Neural progenitor cell (in vitro differentiated cells): ENCODE data around the gene FBXL4. TPM values are rescaled to one million over a fixed set of nuclear protein-coding genes. Genes with fewer than 3 reads are reported as not detected.

ENCODE experiments used
- DNase-seq: peaks from one replicate; pipeline ENCODE4 v3.0.0-alpha.2; 2016; ENCODE audit warnings: low spot score
- H2AFZ ChIP-seq: fragments of 200-600 bp; sonication (generic); replicated peaks from 2 replicates; pipeline ENCODE4 v1.6.1; 2016; ENCODE audit warnings: antibody characterized with exemption
- H3F3A ChIP-seq: fragments of 200-600 bp; sonication (generic); 2 replicates; pipeline ENCODE4 v1.6.1; 2016; ENCODE audit warnings: antibody characterized with exemption, low read depth
- H3K27ac ChIP-seq: fragments of 200-600 bp; sonication (generic); 2 replicates; pipeline ENCODE4 v1.5.1; 2016; ENCODE audit warnings: mild to moderate bottlenecking
- H3K27me3 ChIP-seq: fragments of 200-600 bp; sonication (generic); 2 replicates; pipeline ENCODE4 v1.6.1; 2016; ENCODE audit warnings: mild to moderate bottlenecking, moderate library complexity
- H3K36me3 ChIP-seq: fragments of 200-600 bp; sonication (generic); 2 replicates; pipeline ENCODE4 v1.5.1; 2016
- H3K4me1 ChIP-seq: fragments of 200-600 bp; sonication (generic); 2 replicates; pipeline ENCODE4 v1.6.1; 2016; ENCODE audit warnings: mixed run types
- H3K4me2 ChIP-seq: fragments of 200-600 bp; sonication (generic); 2 replicates; pipeline ENCODE4 v1.6.1; 2016
- H3K4me3 ChIP-seq: fragments of 200-600 bp; sonication (generic); 2 replicates; pipeline ENCODE4 v1.5.1; 2016
- H3K79me2 ChIP-seq: fragments of 200-600 bp; sonication (generic); 2 replicates; pipeline ENCODE4 v1.6.1; 2016; ENCODE audit warnings: low read depth
- H3K9ac ChIP-seq: fragments of 200-600 bp; sonication (generic); 2 replicates; pipeline ENCODE4 v1.6.1; 2016
- H3K9me3 ChIP-seq: fragments of 200-600 bp; sonication (generic); 2 replicates; pipeline ENCODE4 v1.5.1; 2016; ENCODE audit warnings: low read depth
- H4K20me1 ChIP-seq: fragments of 200-600 bp; sonication (generic); 2 replicates; pipeline ENCODE4 v1.6.1; 2016; ENCODE audit warnings: low read depth
- H3K27ac Mint-ChIP-seq: 3 replicates; pipeline ENCODE4 v1.8.0; 2021; ENCODE audit warnings: mixed read lengths
- H3K27me3 Mint-ChIP-seq: 2 replicates; pipeline ENCODE4 v1.8.0; 2022; ENCODE audit warnings: low read depth, mild to moderate bottlenecking, inconsistent platforms, moderate library complexity, mixed read lengths; ENCODE audit not compliant: insufficient read depth
- H3K36me3 Mint-ChIP-seq: 3 replicates; pipeline ENCODE4 v1.8.0; 2021; ENCODE audit warnings: mixed read lengths
- H3K4me1 Mint-ChIP-seq: 3 replicates; pipeline ENCODE4 v1.8.0; 2021; ENCODE audit warnings: mixed read lengths
- H3K4me3 Mint-ChIP-seq: 3 replicates; pipeline ENCODE4 v1.8.0; 2021; ENCODE audit warnings: mild to moderate bottlenecking, moderate library complexity, mixed read lengths
- H3K9me3 Mint-ChIP-seq: 3 replicates; pipeline ENCODE4 v1.8.0; 2020; ENCODE audit warnings: mixed read lengths
- CTCF ChIP-seq: fragments of 200-600 bp; sonication (generic); IDR thresholded peaks from 2 replicates; pipeline ENCODE4 v1.5.1; 2017; ENCODE audit warnings: antibody characterized with exemption, mild to moderate bottlenecking
- EZH2 ChIP-seq: fragments of 200-600 bp; sonication (generic); IDR thresholded peaks from 2 replicates; pipeline ENCODE4 v1.6.1; 2017; ENCODE audit warnings: antibody characterized with exemption, mild to moderate bottlenecking, moderate library complexity
- EZH2phosphoT487 ChIP-seq: fragments of 200-600 bp; sonication (generic); IDR thresholded peaks from 2 replicates; pipeline ENCODE4 v1.6.1; 2017; ENCODE audit warnings: antibody characterized with exemption
- total RNA-seq: library from RNA; depleted of rRNA; stranded (reverse); fragments of >200 nt; gene quantifications from 2 replicates; pipeline ENCODE4 v1.2.3, GENCODE V29; 2015; ENCODE audit warnings: low replicate concordance

Gene FBXL4
- total RNA-seq, 1 donor from 2014 or later = 18.3 TPM

DNA sequence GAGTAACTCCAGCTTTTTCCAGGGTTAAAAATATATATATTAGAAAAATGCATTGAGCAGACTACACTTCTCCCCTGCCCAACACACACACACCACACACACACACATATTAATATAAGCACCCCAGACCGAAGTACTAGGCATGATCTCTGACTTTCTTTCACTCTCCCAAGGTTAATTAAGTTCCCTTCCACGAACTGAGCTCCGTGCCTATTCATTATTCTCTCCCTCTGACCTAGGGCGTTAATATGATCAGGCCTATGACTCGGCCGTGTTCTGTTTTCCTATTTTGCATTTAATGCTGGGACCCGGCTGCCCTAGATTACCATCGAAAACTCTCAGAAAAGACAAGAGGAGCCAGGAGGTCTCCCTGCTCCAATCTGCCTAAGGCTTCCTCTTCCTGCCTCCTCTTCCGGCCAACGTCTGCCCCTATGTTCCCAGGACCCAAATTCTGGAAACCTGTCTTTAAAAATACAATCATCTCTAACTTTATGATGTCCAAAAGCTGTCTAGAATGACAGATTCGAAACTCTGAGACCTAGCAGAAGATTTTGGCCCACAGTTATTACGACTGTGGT is 119.4 kb downstream of the FBXL4 start:
- Histone ChIP-seq H3K9ac (no peak overlapping the region), H3F3A (peaks cover 61% of the 10 kb centered on the region), H4K20me1 (peaks cover 34% of the 10 kb centered on the region), H3K4me3 (peak overlapping the region; percentile 49), H3K9me3 (no peaks in the 10 kb centered on the region), H3K27ac (no peak overlapping the region), H3K4me2 (peak overlapping the region; percentile 86), H3K4me1 (peaks cover 68% of the 10 kb centered on the region), H2AFZ (no peak overlapping the region), H3K27me3 (peaks cover 100% of the 10 kb centered on the region), H3K79me2 (no peaks in the 10 kb centered on the region), H3K36me3 (no peaks in the 10 kb centered on the region)
- peak; percentile 30 for DNase-seq
- Mint-ChIP-seq H3K4me3 (peak overlapping the region; percentile 98), H3K36me3 (no peaks in the 10 kb centered on the region), H3K27ac (peak overlapping the region; percentile 99), H3K9me3 (no peaks in the 10 kb centered on the region), H3K4me1 (peaks cover 70% of the 10 kb centered on the region), H3K27me3 (peaks cover 4% of the 10 kb centered on the region)
- TF ChIP-seq EZH2phosphoT487 (no peak), EZH2 (no peak), CTCF (no peak)

DNA sequence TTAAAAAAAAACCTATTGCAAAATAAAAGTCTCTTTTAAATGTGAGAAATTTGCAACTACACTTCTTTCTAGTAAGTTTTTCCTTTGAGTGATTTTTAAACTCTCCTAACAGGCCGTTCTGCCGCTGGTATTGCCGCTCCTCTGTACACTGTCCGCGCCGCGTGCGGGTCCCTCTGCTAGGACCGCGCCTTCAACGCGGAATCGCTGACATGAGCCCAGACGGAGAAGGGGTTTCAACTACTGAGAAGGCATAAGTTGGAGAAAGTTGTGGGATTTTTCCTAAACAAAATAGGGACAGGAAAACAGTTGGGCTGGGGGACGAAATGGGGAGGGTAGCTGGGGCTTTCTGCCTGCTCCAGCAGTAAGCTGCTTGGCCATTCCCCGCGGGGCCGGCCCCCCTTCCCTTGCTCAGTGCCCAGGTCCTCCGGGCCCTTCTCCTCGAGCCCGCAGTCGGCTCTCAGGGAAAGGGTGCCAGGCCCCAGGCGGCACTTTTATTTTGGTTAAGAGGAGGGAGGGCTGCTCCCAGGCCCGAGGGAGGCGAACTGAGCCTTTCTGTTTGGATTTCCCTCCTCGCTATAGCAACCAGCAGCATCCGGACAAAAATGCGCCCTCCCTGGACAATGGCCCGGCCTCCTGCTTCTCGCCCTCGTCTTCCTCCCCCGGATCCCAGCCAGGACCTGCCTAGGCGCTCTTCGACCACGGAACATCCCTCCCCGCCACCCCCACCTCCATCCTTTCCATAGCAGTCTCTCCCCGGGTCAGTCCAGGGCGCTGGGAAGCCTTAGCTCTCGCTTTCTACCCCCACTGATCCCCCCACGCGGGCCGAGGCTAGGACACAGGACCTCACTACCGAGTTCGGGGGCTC is 120.2 kb downstream of the FBXL4 start:
- Histone ChIP-seq H3K36me3 (no peaks in the 10 kb centered on the region), H3K27ac (no peak overlapping the region), H3K4me3 (peak overlapping the region; percentile 49), H4K20me1 (peaks cover 34% of the 10 kb centered on the region), H3K9me3 (no peaks in the 10 kb centered on the region), H3K79me2 (no peaks in the 10 kb centered on the region), H3K9ac (no peak overlapping the region), H2AFZ (peak overlapping the region; percentile 70), H3K4me1 (peaks cover 68% of the 10 kb centered on the region), H3F3A (peaks cover 54% of the 10 kb centered on the region), H3K27me3 (peaks cover 100% of the 10 kb centered on the region), H3K4me2 (peak overlapping the region; percentile 86)
- no peak for TF ChIP-seq CTCF
- TF ChIP-seq EZH2 = peak; percentile 92
- peak; percentile 84 for TF ChIP-seq EZH2phosphoT487
- Mint-ChIP-seq H3K4me1 (peaks cover 67% of the 10 kb centered on the region), H3K4me3 (peak overlapping the region; percentile 98), H3K36me3 (no peaks in the 10 kb centered on the region), H3K27me3 (peaks cover 4% of the 10 kb centered on the region), H3K27ac (peak overlapping the region; percentile 100), H3K9me3 (no peaks in the 10 kb centered on the region)
- peak; percentile 76 for DNase-seq

GRCh38 chr6:98825600-98826230 is 122.0 kb downstream of the FBXL4 start:
- Mint-ChIP-seq H3K4me1 (peaks cover 58% of the 10 kb centered on the region), H3K4me3 (peak overlapping the region; percentile 98), H3K9me3 (no peaks in the 10 kb centered on the region), H3K27ac (peak overlapping the region; percentile 100), H3K27me3 (peaks cover 5% of the 10 kb centered on the region), H3K36me3 (no peaks in the 10 kb centered on the region)
- H3K36me3 ChIP-seq = no peaks in the 10 kb centered on the region
- H3K27ac ChIP-seq = no peak overlapping the region
- no peaks in the 10 kb centered on the region for H3K9me3 ChIP-seq
- peak overlapping the region; percentile 98 for H3K4me2 ChIP-seq
- peak; percentile 32 for DNase-seq
- peaks cover 52% of the 10 kb centered on the region for H3K4me1 ChIP-seq
- no peaks in the 10 kb centered on the region for H3K79me2 ChIP-seq
- TF ChIP-seq EZH2phosphoT487 (peak; percentile 68), CTCF (no peak), EZH2 (peak; percentile 47)
- H3K27me3 ChIP-seq = peaks cover 100% of the 10 kb centered on the region
- peak overlapping the region; percentile 69 for H3K4me3 ChIP-seq
- H3F3A ChIP-seq = peaks cover 48% of the 10 kb centered on the region
- H2AFZ ChIP-seq = no peak overlapping the region
- H4K20me1 ChIP-seq = peaks cover 30% of the 10 kb centered on the region
- H3K9ac ChIP-seq = no peak overlapping the region
